Amniotic epithelial cell (primary cell): ENCODE measurements around the gene EPN1.
A peak's percentile ranks its signal among the peaks of the same experiment; 100 is the strongest.

ENCODE experiments used
- DNase-seq: peaks from one replicate; pipeline ENCODE4 v3.0.0-alpha.2; 2010; ENCODE audit warnings: low read depth

The EPN1 gene

DNA sequence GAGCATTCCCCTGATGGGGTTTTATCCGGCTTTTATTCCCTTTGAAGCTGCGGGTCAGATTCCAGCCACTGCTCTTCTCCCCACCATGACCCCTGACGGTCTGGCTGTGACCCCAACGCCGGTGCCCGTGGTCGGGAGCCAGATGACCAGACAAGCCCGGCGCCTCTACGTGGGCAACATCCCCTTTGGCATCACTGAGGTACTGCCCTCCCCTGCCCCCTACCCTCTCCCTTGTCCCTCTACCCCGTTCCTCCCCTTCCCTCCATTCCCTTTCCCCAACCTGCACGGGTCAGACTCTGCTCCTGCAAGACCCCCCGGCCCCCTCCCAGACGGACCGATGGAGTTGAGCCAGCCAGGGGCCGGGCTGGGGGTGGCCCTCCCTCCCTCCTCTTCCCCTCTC lies 14.0 kb upstream of the EPN1 start:
- no peak for DNase-seq

DNA sequence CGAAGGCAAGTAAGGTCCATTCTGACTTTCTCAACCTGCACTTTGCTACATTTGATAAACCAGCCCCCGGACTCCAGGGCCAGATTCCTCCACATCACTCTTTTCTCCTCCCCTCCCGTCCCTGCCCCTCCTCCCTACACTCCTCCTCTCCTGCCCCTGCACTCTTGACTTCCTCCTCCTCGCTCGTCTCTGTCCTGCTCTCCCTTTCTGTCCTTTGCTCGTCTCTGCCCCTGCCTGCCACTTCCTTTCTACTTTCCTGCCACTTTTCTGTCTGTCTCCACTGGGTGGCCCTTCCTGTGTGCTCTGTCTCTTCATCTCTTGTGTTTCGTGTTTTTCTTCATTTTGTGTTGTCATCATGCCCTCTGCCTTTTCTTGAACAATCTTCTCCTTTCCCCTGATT lies 13.2 kb upstream of the EPN1 start:
- no peak for DNase-seq

DNA sequence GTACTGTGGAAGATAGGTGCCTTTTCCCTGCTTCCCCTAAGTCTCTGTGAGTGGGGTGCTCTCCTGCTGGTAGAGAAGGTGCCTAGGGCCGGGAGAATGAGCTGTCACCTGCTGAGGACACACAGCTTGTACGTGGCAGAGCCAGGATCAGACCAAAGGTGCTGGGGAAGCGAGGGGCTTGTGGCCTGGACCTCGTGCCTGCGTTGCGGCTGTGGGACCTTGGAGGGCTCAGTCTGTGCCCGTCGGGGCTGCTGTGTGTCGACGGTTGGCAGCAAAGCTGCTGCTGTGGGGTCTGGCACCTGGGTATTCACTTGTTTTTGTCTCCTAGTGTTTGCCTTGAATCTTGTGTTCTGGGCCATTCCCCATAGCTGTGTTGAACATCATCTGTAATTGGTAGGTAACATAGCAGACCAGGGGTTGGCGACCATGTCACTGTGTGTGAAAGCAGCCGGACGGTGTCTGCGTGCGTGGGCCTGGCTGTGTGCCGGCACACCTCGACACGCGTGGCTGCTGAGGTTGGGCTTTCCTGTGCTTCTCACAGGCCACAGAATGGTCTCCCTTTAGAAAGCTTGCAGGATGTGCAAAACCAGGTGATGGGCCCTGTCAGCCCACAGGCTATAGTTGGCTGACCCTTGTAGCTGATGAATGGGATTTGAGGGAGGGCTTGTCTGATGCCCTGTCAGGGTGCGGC lies 11.0 kb upstream of the EPN1 start:
- DNase-seq = no peak

DNA sequence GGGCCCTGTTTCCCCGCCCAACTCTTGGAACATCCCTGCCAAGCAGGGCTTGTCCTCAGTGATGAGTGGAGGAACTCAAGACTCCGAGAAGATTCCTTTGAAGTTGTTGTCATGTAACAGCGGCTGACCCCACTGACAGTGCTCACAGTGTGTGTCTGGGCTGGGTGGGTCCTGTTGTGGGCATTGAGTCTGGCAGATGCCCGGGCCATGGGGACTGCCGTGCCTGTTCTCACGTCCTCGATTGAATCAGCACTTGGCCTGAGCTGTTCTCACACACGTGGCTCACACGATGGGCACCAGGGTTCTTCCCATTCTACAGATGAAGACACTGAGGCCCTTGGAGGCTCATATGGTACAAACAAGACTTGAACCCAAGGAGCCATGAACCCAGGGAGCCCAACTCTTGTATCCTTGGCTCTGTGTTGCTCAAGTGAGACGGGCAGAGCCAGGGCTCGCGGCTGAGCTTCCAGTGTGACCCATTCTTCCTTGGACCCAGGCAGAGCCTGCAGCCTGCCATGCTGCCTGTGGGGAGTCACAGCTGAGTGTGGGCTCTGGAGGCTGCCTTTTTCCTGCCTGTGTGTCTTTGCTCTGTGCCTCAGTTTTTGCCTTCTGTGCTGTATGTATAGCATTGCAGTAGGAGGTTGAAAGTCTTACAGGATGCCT lies 8.6 kb upstream of the EPN1 start:
- no peak for DNase-seq

DNA sequence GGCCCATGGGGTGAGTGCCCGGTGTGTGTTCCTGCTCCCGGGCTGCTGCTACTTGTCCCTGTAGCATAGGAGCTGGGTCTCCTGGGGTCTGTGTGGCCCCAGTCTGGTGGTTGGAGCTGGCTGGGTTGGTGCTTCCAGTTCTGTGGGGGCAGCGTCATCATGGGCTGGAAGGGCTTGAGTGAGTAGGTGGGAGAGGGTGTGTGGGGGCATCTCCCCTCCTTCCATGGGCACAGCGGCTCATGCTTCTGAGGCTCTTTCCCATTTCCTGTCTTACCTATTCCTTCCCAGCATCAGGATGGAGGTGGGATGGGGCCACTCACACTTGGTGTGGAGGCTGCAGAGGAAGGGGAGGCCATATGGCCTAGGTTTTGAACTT lies 8.0 kb upstream of the EPN1 start:
- DNase-seq = no peak

DNA sequence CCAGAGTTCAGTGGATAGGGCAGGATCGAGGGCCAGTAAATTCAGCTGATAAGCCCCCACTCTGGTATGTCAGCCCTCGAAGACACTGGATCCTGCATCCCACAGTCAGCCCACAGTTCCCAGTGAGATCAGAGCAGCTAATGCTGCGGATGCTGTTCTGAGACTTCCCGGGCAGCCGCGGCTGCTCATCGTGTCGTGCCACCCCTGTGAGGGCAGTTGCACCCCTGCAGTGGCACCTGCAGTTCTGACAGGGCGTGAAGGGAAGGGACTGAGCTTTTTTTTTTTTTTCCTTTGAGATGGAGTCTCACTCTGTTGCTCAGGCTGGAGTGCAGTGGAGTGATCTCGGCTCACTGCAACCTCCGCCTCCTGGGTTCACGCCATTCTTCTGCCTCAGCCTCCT lies 7.5 kb upstream of the EPN1 start:
- no peak for DNase-seq

DNA sequence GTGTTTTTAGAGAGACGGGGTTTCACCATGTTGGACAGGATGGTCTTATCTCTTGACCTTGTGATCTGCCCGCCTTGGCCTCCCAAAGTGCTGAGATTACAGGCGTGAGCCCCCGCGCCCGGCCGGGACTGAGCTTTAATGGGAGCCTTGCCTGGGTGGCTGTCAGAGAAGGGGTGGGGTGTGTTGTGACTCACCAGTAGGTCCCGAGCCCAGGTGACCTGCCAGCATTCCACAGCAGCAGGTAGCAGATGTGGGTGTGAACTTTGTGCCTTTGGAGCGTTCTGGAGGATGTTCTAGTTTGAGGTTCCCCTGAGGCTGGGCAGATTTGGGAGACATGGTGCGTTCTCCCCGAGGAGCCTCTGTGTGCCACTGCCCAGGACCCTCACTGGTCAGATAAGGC lies 7.1 kb upstream of the EPN1 start:
- no peak for DNase-seq

DNA sequence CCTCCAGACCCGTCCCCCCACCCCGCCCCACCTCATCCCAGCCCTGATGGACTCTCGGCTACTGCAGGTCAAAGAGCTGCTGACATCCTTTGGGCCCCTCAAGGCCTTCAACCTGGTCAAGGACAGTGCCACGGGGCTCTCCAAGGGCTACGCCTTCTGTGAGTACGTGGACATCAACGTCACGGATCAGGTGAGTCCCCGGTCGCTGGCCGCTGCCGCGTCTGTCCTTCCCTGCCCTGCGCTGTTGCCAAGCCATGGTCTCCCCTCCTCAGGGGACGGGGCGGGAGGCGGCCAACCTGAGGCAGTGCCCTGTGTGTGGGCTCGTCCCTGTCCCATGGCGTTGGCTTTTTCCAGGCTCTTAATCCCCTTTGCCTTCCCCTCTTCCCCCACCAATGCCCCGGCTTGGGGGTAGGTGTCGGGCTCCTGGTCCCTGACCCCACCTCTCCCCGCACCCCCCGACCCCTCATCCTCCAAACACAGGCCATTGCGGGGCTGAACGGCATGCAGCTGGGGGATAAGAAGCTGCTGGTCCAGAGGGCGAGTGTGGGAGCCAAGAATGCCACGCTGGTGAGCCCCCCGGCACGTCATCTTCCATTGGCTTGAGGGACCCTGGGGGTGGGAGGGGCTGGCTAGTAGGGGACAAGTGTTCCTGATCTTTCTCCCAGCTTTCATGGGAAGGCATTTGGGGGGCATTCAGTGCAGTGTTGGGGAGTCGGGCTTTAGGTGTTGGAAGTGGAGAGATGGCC lies 6.2 kb upstream of the EPN1 start:
- DNase-seq = no peak

DNA sequence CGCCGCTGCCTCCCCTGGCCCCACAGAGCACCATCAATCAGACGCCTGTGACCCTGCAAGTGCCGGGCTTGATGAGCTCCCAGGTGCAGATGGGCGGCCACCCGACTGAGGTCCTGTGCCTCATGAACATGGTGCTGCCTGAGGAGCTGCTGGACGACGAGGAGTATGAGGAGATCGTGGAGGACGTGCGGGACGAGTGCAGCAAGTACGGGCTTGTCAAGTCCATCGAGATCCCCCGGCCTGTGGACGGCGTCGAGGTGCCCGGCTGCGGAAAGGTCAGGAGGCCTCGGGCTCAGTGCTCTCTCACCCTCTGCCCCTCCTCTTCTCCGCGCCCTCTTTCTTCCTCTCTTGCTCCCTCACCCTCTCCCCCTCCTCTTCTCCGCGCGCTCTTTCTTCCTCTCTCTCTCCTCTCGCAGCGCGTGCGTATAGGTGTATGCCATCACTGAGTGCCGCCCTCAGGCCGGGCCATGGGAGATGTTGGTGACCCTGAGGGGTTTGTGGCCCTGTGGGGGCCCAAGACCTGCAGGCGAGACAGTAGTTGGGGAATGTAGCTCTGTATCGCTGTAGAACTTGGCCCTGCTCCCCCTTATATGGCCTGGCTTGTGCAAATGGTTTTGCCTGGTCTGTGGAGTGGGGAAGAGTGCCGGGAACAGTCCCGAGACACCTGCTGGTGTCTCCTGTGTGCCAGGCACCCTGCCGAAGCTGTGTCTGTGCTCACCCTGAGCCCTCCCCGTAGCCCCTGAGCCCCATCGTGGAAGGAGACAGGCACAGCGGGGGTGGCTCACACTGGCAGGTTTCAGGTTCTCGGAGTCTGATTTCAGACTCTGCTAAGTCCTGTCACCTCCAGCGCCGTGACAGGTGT lies 5.4 kb upstream of the EPN1 start:
- no peak for DNase-seq

DNA sequence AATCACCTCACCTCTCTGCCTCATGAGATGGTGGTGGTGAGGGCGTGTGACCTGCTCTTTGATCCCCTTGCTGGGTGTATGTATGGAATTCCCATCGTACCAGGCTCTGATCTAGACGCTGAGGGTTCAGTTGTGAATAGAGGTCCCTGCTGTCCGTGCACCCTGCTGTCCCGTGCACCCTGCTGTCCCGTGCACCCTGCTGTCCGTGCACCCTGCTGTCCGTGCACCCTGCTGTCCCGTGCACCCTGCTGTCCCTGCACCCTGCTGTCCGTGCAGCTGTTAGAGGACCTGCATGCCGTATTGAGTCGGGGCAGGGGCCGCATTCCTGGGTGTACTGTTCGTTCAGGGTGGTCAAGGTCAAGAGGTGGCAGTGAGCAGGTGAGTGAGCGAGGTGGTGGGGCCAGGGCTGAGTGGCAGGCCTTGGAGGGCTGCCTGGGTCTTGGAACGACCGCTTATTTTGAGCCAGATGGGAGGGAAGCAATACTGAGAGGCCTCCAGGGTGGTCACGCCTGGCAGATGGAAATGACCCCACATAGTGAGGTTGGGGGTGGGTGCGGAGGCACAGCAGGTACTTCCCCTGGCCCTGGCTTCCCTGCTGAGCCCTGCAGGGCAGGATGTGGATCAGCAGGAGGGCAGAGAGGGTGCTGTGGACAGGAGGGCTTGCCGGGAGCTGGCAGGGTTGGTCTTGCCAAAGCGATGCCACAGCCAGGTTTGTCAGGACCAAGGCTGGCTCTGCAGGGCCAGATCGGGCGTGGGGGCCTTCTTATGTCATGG lies 4.6 kb upstream of the EPN1 start:
- no peak for DNase-seq

DNA sequence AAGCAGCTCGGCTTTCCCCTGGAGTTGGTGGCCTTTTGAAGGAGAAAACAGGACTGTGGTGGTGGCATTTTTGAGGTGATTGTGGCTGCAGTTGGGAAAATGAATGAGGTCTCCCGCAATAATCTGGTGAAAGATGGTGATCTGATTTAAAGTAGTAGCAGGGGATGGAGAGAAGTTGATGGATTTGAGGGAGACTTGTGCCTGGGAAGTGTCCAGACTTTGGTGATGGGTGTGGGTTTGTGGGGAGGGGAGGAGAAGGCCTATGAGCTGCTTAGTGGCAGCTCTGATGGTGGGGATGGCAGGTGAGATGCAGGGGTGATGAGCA lies 4.0 kb upstream of the EPN1 start:
- no peak for DNase-seq

DNA sequence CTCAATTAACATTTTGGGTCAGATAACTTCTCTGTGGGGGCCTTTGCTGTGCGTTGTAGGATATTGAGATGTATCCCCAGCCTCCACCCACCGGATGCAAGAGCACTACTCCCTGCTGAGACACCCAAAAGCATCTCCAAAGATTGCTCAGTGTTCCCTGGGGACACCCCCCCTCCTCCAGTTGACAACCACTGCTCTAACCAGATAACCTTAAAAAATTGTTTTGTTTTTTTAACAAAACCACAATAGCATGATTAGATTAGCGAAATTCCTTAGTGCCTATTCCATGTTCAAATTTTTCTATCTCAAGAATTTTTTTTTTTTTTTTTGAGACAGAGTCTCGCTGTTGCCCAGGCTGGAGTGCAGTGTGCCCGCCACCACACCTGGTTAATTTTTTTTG lies 2.6 kb upstream of the EPN1 start:
- peak; percentile 75 for DNase-seq

DNA sequence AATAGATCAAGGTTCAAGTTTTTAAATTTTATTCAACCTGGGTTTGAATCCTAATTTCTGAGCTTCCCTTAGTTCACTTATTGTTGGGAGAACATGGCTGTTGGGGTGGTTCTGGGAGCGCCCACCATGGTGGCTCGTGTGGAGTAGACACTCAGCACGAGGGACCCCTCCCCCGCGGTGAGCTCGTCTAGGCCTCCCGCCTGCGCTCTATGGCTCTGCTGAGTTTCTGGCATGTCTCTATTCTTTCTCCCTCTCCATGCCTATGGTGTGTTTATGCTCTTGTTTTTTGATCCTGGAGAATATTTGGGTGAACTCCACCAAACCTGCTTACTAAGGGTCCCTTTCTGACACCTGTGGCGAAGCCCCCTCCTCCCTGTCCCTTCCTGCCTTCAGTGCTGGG lies 1.6 kb upstream of the EPN1 start:
- DNase-seq = no peak

DNA sequence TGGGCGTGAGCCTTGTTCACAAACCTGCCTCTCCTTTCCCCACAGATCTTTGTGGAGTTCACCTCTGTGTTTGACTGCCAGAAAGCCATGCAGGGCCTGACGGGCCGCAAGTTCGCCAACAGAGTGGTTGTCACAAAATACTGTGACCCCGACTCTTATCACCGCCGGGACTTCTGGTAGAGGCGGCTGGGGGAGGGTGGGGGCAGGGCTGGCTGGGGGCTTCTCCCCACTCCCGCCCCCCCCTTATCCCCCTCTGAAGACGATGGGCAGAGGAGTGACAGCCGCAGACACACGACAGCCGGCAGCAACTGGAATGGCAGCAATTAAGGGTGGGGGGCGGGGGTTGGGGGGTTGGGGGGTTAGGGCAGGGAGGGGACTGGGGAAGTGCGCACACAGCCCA lies 1.1 kb upstream of the EPN1 start:
- DNase-seq = no peak

DNA sequence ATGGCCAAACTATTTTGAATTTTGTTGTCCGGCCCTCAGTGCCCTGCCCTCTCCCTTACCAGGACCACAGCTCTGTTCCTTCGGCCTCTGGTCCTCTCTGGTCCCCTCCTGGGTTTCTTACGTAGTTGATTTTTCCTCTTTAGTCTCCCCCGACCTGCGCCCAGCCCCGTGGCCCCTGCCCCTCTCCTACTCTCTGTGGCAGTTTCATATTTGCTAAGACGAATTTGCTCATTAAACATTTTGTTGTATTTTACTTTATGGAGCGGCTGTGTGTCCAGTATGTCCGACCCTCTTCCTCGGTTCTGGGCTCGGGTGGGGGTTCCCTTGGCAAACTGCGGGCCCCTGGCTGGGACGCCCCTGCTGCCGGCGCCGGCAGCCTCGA lies 576 bp upstream of the EPN1 start:
- DNase-seq = no peak

DNA sequence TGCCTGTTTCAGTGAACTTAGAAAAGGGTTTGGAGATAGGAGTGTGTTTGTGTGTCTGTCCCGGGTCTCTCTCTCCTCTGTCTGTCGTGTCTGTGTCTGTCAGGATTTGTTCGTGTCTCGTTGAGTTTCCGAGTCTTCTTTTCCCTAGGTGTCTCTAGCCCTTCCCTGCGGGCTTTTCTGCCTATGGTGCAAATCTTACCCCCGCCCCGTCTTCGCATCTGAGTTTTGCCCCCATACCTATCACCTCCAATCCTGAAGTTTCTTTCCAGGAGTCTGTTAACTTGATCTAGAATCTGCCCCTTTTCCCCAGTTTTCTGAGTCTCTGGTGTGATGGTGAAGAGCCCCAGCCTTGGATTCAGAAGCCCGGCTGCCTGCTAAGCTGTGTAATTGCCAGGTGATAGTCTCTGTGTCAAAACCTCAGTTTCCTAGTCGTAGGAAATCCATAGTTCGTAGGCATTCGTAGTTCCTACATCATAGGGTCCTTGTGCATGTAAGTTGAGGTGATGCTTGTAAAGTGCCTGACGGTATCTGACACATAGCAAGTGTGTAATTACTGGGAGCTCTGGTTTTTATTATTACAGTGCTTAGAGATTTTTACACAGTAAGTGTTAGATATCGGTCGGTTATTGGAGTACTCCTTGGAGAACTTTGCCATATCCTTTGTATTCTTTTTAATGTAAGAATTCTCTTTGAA lies 782 bp downstream of the EPN1 start:
- DNase-seq = no peak

DNA sequence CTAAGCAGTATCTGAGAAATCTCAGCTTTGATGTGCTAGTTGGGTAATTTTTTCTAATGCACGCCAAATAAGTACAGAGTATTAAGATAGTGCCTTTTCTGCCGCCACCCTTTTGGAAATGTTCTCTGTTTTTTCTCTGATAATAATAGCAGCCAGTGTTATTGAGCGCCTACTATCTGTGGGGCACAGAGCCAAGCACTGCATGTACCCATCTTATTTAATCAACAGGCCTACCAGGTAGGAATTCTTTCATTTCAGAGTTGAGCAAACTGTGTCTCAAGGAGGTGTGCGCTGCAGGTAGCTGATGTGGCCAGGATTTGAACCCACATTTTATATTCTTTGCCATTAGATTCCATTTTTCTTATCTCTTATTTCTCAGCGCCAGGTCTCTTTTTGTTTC lies 1.4 kb downstream of the EPN1 start:
- DNase-seq = no peak

DNA sequence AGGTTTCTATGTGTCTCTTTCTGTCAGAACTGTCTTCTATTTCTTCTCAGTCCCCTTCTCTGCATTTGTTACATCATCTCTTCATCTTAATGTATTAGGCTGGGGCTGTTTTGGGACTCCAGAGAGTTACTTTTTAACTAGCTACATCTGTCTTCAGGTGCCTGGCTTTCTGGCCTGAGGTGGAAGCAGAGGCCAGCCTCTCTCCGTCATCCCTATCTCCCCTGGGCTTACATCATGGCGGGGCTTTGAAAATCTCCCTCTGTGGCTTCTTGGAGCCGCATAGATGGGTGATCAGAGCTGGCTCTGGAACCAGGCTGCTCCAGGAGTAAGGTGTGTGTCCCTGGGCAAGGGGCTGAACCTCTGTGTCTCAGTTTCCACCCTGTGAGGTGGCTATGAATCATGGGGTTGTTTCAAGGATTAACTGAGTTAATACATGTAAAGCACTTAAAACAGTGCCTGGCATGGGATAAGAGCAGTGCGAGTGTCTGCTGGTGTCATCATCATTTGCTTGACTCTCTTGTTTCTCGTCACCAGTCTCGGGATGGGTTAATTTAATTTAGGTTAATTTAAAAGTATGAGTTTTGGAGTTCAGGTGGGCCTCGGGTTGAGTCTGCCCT lies 2.0 kb downstream of the EPN1 start:
- no peak for DNase-seq

DNA sequence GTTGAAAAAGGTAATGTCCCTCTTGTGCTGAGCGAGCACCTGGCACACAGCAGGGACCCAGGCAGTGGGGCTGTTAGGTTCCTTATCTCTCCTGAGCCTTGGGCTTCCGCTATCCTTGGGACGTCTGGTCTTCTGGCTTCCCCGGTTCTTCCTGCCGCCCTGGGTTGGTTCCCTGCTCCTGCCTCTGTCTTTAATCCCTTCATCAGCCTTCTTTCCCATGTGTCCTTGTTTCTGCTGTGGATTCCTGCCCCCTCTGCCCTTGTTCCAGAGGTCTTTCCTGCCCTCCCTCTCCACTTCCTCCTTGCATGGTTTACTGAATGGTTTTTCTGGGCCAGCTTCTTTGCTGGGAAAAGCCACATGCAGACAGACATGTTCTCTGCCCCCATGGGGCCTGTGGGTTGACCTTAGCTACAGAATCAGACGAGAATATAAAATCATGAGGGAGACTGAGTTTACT lies 2.6 kb downstream of the EPN1 start:
- DNase-seq = no peak

DNA sequence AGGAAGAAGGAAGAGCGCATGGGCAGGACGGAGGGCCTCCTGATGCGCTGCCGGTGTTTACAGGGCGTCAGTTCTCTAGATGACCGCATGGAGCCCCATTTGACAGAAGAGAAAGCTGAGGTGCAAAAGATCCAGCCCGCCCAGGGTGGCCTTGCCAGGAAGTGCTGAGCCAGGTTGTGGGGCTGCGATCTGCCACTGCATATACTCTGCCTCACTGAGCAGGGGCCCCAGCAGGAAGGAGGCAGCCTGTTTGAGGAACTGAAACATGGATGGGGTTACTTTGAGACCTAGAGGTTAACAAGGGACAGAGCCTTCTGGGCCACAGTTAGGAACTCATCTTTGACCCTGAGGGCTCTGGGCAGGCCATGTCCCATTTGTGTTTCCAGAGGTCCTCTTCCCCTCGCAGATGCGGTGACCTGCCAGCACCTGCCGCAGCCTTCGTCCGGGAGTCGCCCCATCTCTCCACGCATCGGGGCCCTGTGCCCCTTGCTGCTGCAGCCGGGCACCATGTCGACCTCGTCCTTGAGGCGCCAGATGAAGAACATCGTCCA lies 3.2 kb downstream of the EPN1 start:
- no peak for DNase-seq
